DMS53 treated with DMSO at 0.1 percent for 48 hours (cell line): ENCODE measurements around the gene TIMM29.

ENCODE experiments used
- DNase-seq: peaks from one replicate; lab custom pipeline; 2025; ENCODE audit not compliant: unreplicated experiment; lab: John Stamatoyannopoulos, UW

The TIMM29 gene

GRCh38 chr19:10928563-10929401 lies at the start of gene TIMM29, which contains the start of gene YIPF2:
Gene TIMM29 (plus strand): TSS chr19:10928811. CDS start chr19:10928823, 12 bp downstream.
Gene YIPF2 (minus strand): TSS chr19:10928639. CDS start chr19:10928410, 229 bp downstream.
- peak; percentile 86 for DNase-seq

- DNase-seq: no peak
Observed at GRCh38 chr19:10881403-10882107, 47.1 kb upstream of the TIMM29 start.

GRCh38 chr19:10882108-10882457 lies 46.5 kb upstream of the TIMM29 start:
- no peak for DNase-seq

- no peak for DNase-seq
Observed at GRCh38 chr19:10884274-10884673, 44.3 kb upstream of the TIMM29 start.

- DNase-seq: no peak
Observed at GRCh38 chr19:10885201-10886169, 43.1 kb upstream of the TIMM29 start.

- no peak for DNase-seq
Observed at GRCh38 chr19:10887616-10888367, 40.8 kb upstream of the TIMM29 start.

GRCh38 chr19:10888421-10888866 lies 40.2 kb upstream of the TIMM29 start:
- DNase-seq: no peak

GRCh38 chr19:10889880-10890279 lies 38.7 kb upstream of the TIMM29 start:
- no peak for DNase-seq

GRCh38 chr19:10891405-10892086 lies 37.1 kb upstream of the TIMM29 start:
- DNase-seq: no peak

- DNase-seq: no peak
Observed at GRCh38 chr19:10892256-10892655, 36.4 kb upstream of the TIMM29 start.

- no peak for DNase-seq
Observed at GRCh38 chr19:10894911-10895213, 33.7 kb upstream of the TIMM29 start.

GRCh38 chr19:10895363-10895762 lies 33.2 kb upstream of the TIMM29 start:
- DNase-seq: no peak

GRCh38 chr19:10895920-10896319 lies 32.7 kb upstream of the TIMM29 start:
- DNase-seq: no peak

- peak; percentile 80 for DNase-seq
Observed at GRCh38 chr19:10896851-10897526, 31.6 kb upstream of the TIMM29 start.

- no peak for DNase-seq
Observed at GRCh38 chr19:10898633-10899032, 30.0 kb upstream of the TIMM29 start.

GRCh38 chr19:10899151-10899653 lies 29.4 kb upstream of the TIMM29 start:
- no peak for DNase-seq

- DNase-seq: no peak
Observed at GRCh38 chr19:10907925-10908324, 20.7 kb upstream of the TIMM29 start.

GRCh38 chr19:10908380-10908960 lies 20.1 kb upstream of the TIMM29 start:
- DNase-seq: no peak
